GM21825 (cell line): Measurements from ENCODE around the gene ECHS1.
"Not testable (repeated sequence)": the region's sequence is repeated elsewhere in the genome, so short reads cannot be mapped to it uniquely, and the experiment has no call there.

Experiments used
- ATAC-seq: cut with Tn5 transposase; IDR thresholded peaks from one replicate; pipeline ENCODE4 v1.9.1; 2021; ENCODE audit warnings: mild to moderate bottlenecking, moderate library complexity; ENCODE audit not compliant: unreplicated experiment

Gene ECHS1

GRCh38 chr10:133400624-133401424 is 27.7 kb upstream of the ECHS1 start:
- ATAC-seq: peak; percentile 65

- no peak for ATAC-seq
Measured at GRCh38 chr10:133399123-133399601, 26.0 kb upstream of the ECHS1 start.

- no peak for ATAC-seq
Measured at GRCh38 chr10:133397938-133398337, 24.8 kb upstream of the ECHS1 start.

GRCh38 chr10:133396035-133396624 is 23.0 kb upstream of the ECHS1 start:
- ATAC-seq: no peak

- no peak for ATAC-seq
Measured at GRCh38 chr10:133394801-133395221, 21.7 kb upstream of the ECHS1 start.

- peak; percentile 64 for ATAC-seq
Measured at GRCh38 chr10:133394064-133394663, 21.0 kb upstream of the ECHS1 start, which contains the start of gene MTG1. MTG1 (plus strand) TSS chr10:133394157; CDS start chr10:133394221, 64 bp downstream.

- ATAC-seq: no peak
Measured at GRCh38 chr10:133393401-133394063, 20.4 kb upstream of the ECHS1 start.

- ATAC-seq: no peak
Measured at GRCh38 chr10:133391761-133392518, 18.8 kb upstream of the ECHS1 start.

- no peak for ATAC-seq
Measured at GRCh38 chr10:133391249-133391635, 18.1 kb upstream of the ECHS1 start.

- no peak for ATAC-seq
Measured at GRCh38 chr10:133390597-133391248, 17.6 kb upstream of the ECHS1 start.

- peak; percentile 75 for ATAC-seq
Measured at GRCh38 chr10:133388973-133389818, 16.0 kb upstream of the ECHS1 start.

GRCh38 chr10:133388236-133388972 is 15.2 kb upstream of the ECHS1 start:
- ATAC-seq: no peak

GRCh38 chr10:133386951-133387350 is 13.8 kb upstream of the ECHS1 start:
- not testable (repeated sequence) for ATAC-seq

GRCh38 chr10:133385214-133385613 is 12.1 kb upstream of the ECHS1 start:
- no peak for ATAC-seq

GRCh38 chr10:133384071-133384470 is 10.9 kb upstream of the ECHS1 start:
- ATAC-seq: no peak

GRCh38 chr10:133383551-133383950 is 10.4 kb upstream of the ECHS1 start:
- no peak for ATAC-seq

- no peak for ATAC-seq
Measured at GRCh38 chr10:133381036-133381435, 7.9 kb upstream of the ECHS1 start.
